Measurements from ENCODE around the gene KCNJ2. TPM values are rescaled to one million over a fixed set of nuclear protein-coding genes. Genes with fewer than 3 reads are reported as not detected.

KCNJ2 gene
- total RNA-seq, 1 experiment from 2014 or later = 0.15 TPM

- no peak overlapping the region for H4K91ac ChIP-seq (ENCODE audit: insufficient read length, low read depth, low read length)
- no peak overlapping the region for H3K56ac ChIP-seq (ENCODE audit: insufficient read length, low read depth, low read length)
- H2BK120ac ChIP-seq (ENCODE audit: low read depth, low read length, poor library complexity, severe bottlenecking) = no peak overlapping the region
- H2BK12ac ChIP-seq (ENCODE audit: insufficient read length, low read depth, low read length) = no peak overlapping the region
- Mint-ChIP-seq H3K4me3 (no peak overlapping the region), H3K27ac (no peak overlapping the region), H3K27me3 (ENCODE audit: low read depth) (no peaks in the 10 kb centered on the region), H3K4me1 (peaks cover 8% of the 10 kb centered on the region in 2 experiments), H3K36me3 (ENCODE audit: insufficient read depth in 1 of 3, low read depth in 3 of 3) (no peaks in the 10 kb centered on the region), H3K9me3 (no peaks in the 10 kb centered on the region)
- no peak for TF ChIP-seq CTCF (conservative IDR thresholded peaks at IDR 0.05)
- H3K4me2 ChIP-seq (ENCODE audit: insufficient read depth, insufficient read length, low read length) = no peak overlapping the region
- H3K9ac ChIP-seq (ENCODE audit: extremely low read depth, insufficient read length, low read length) = no peak overlapping the region
- no peak overlapping the region for H3K4ac ChIP-seq (ENCODE audit: low read depth, low read length)
- H3K9me3 ChIP-seq (ENCODE audit: control insufficient read depth, low read depth, low read length) = no peaks in the 10 kb centered on the region
- no peaks in the 10 kb centered on the region for H4K20me1 ChIP-seq (ENCODE audit: control insufficient read depth, insufficient read depth, insufficient read length)
- H3K14ac ChIP-seq (ENCODE audit: insufficient read depth, low read length) = no peak overlapping the region
- H2AFZ ChIP-seq (ENCODE audit: low read length) = no peak overlapping the region
- no peaks in the 10 kb centered on the region for H3K27me3 ChIP-seq (ENCODE audit: insufficient read depth, low read length)
- H3K23me2 ChIP-seq (ENCODE audit: insufficient read length, low read depth, low read length, poor library complexity, severe bottlenecking) = no peaks in the 10 kb centered on the region
- H3T11ph ChIP-seq (ENCODE audit: low read length) = no peak overlapping the region
- H3K4me1 ChIP-seq (ENCODE audit: insufficient read depth, low read length) = no peaks in the 10 kb centered on the region; the same call in 1 of the 2 replicates
- H4K8ac ChIP-seq (replicated peaks; ENCODE audit: insufficient read length, low read depth, low read length) = no peak overlapping the region
- H2BK15ac ChIP-seq (ENCODE audit: low read depth, low read length) = no peak overlapping the region
- no peaks in the 10 kb centered on the region for H3K79me1 ChIP-seq (ENCODE audit: insufficient read depth, low read depth, low read length, poor library complexity, severe bottlenecking)
- H2BK5ac ChIP-seq (ENCODE audit: insufficient read length, low read length) = no peak overlapping the region
- H3K27ac ChIP-seq (ENCODE audit: insufficient read length, low read depth, low read length) = no peak overlapping the region
- DNase-seq = no peak
- H4K5ac ChIP-seq (ENCODE audit: insufficient read length, low read depth, low read length) = no peak overlapping the region
- no CpG with 5 or more reads among the region's 1 CpG for WGBS (ENCODE audit: extremely low coverage, insufficient read length, low lambda C conversion rate)
- no peak overlapping the region for H2BK20ac ChIP-seq (ENCODE audit: low read depth, low read length, poor library complexity, severe bottlenecking)
- H2AK5ac ChIP-seq (ENCODE audit: insufficient read length, low read length) = no peak overlapping the region
- H3K23ac ChIP-seq (ENCODE audit: insufficient read length, low read depth, low read length) = no peak overlapping the region
- no peak overlapping the region for H3K18ac ChIP-seq (ENCODE audit: insufficient read length, low read depth, low read length)
- H3K79me2 ChIP-seq (ENCODE audit: insufficient read depth, low read length) = no peaks in the 10 kb centered on the region
Measured at GRCh38 chr17:70207184-70207583, 37.9 kb downstream of the KCNJ2 start.

Measured in H9 (cell line).